ENCODE measurements around the gene DYNLL2. TPM values are rescaled to one million over a fixed set of nuclear protein-coding genes. Genes with fewer than 3 reads are reported as not detected.

The DYNLL2 gene
- polyA plus RNA-seq, 1 of the 3 experiments (the other 2 are of a cell fraction) = 27.0 TPM

DNA sequence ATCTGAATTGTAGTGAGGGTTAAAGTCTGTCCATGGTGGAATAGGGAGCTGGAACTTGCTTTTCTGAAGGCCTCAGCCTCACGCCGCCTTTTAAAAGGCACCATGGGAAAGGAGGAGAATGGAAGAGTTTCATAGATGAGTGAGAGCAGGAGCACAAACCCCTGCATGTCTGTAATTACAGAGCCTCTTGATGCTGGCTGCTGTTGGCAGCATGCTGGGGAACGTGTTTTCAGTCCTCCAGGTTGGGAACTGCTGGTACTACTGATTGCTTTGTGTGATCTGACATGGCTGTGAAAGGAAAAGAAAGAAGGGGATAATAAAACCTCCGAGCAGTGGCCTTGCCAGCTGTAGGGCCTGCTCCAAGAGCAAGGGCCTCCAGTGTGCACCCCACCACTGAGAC is 16.8 kb upstream of the DYNLL2 start:
- H3K79me2 ChIP-seq (ENCODE audit: insufficient read depth) = no peaks in the 10 kb centered on the region
- TF ChIP-seq TEAD4 (IDR thresholded peaks at IDR 0.05; ENCODE audit: borderline replicate concordance, insufficient read depth) (no peak), JUND (IDR thresholded peaks at IDR 0.05) (no peak), SIN3A (IDR thresholded peaks at IDR 0.05; ENCODE audit: borderline replicate concordance, low read depth, low read length) (no peak), NRF1 (IDR thresholded peaks at IDR 0.05; ENCODE audit: low read depth, low read length) (no peak), RAD21 (IDR thresholded peaks at IDR 0.05; ENCODE audit: low read length) (no peak), RXRA (IDR thresholded peaks at IDR 0.05; ENCODE audit: borderline replicate concordance, low read depth) (no peak)
- TF ChIP-seq, protein P1, sequence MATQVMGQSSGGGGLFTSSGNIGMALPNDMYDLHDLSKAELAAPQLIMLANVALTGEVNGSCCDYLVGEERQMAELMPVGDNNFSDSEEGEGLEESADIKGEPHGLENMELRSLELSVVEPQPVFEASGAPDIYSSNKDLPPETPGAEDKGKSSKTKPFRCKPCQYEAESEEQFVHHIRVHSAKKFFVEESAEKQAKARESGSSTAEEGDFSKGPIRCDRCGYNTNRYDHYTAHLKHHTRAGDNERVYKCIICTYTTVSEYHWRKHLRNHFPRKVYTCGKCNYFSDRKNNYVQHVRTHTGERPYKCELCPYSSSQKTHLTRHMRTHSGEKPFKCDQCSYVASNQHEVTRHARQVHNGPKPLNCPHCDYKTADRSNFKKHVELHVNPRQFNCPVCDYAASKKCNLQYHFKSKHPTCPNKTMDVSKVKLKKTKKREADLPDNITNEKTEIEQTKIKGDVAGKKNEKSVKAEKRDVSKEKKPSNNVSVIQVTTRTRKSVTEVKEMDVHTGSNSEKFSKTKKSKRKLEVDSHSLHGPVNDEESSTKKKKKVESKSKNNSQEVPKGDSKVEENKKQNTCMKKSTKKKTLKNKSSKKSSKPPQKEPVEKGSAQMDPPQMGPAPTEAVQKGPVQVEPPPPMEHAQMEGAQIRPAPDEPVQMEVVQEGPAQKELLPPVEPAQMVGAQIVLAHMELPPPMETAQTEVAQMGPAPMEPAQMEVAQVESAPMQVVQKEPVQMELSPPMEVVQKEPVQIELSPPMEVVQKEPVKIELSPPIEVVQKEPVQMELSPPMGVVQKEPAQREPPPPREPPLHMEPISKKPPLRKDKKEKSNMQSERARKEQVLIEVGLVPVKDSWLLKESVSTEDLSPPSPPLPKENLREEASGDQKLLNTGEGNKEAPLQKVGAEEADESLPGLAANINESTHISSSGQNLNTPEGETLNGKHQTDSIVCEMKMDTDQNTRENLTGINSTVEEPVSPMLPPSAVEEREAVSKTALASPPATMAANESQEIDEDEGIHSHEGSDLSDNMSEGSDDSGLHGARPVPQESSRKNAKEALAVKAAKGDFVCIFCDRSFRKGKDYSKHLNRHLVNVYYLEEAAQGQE (IDR thresholded peaks at IDR 0.05; ENCODE audit: low read depth, low read length) = no peak
- TF ChIP-seq, protein P2, sequence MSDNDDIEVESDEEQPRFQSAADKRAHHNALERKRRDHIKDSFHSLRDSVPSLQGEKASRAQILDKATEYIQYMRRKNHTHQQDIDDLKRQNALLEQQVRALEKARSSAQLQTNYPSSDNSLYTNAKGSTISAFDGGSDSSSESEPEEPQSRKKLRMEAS (IDR thresholded peaks at IDR 0.05; ENCODE audit: low read depth) = no peak
- TF ChIP-seq, protein P3, sequence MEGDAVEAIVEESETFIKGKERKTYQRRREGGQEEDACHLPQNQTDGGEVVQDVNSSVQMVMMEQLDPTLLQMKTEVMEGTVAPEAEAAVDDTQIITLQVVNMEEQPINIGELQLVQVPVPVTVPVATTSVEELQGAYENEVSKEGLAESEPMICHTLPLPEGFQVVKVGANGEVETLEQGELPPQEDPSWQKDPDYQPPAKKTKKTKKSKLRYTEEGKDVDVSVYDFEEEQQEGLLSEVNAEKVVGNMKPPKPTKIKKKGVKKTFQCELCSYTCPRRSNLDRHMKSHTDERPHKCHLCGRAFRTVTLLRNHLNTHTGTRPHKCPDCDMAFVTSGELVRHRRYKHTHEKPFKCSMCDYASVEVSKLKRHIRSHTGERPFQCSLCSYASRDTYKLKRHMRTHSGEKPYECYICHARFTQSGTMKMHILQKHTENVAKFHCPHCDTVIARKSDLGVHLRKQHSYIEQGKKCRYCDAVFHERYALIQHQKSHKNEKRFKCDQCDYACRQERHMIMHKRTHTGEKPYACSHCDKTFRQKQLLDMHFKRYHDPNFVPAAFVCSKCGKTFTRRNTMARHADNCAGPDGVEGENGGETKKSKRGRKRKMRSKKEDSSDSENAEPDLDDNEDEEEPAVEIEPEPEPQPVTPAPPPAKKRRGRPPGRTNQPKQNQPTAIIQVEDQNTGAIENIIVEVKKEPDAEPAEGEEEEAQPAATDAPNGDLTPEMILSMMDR (IDR thresholded peaks at IDR 0.05) = no peak
- TF ChIP-seq, protein P4, sequence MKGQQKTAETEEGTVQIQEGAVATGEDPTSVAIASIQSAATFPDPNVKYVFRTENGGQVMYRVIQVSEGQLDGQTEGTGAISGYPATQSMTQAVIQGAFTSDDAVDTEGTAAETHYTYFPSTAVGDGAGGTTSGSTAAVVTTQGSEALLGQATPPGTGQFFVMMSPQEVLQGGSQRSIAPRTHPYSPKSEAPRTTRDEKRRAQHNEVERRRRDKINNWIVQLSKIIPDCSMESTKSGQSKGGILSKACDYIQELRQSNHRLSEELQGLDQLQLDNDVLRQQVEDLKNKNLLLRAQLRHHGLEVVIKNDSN (IDR thresholded peaks at IDR 0.05; ENCODE audit: borderline replicate concordance, low read depth) = no peak
- no peak overlapping the region for H3K4me3 ChIP-seq (ENCODE audit: low read depth in 2 of 2, low read length in 1 of 2)
- no peak overlapping the region for H2AFZ ChIP-seq (ENCODE audit: low read depth)
- H3K4me1 ChIP-seq (ENCODE audit: control insufficient read depth in 1 of 2, insufficient read depth in 2 of 2, low read depth in 1 of 2, low read length in 1 of 2) = no peaks in the 10 kb centered on the region
- H3K27ac ChIP-seq (ENCODE audit: low read depth in 2 of 2, low read length in 1 of 2) = no peak overlapping the region
- H3K9ac ChIP-seq = no peak overlapping the region
- no peak for DNase-seq
- no peaks in the 10 kb centered on the region for H3K36me3 ChIP-seq (replicated peaks in 1 of 2; ENCODE audit: control insufficient read depth in 1 of 2, insufficient read depth in 2 of 2, low read length in 1 of 2)
- no peaks in the 10 kb centered on the region for H3F3A ChIP-seq (replicated peaks; ENCODE audit: insufficient read depth)
- ChIA-PET POLR2A (no interaction called here), CTCF (no interaction called here)
- no peaks in the 10 kb centered on the region for H3K9me2 ChIP-seq
- 36% methylated on average over 4 of the region's 4 CpGs for WGBS (ENCODE audit: low lambda C conversion rate)
- peaks cover 25% of the 10 kb centered on the region for H3K27me3 ChIP-seq (ENCODE audit: insufficient read depth)
- H3K9me3 ChIP-seq = no peaks in the 10 kb centered on the region
- H3K4me2 ChIP-seq = no peak overlapping the region
- H4K20me1 ChIP-seq (ENCODE audit: insufficient read depth) = no peaks in the 10 kb centered on the region

DNA sequence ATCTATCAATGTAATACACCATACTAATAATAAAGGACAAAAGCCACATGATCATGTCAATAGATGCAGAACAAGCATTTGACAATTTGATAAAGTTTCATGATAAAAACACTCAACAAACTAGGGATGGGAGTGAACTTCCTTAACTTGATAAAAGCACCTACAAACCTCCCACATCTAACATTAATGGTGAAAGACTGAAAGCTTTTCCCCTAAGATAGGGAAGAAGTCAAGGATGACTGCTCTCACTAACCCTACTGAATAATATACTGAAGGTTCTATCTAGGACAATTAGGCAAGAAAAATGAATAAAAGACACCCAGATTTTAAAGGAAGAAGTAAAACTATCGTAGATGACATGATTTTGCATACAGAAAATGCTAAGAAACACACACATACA is 10.4 kb upstream of the DYNLL2 start:
- Histone ChIP-seq H3K4me1 (ENCODE audit: control insufficient read depth in 1 of 2, insufficient read depth in 2 of 2, low read depth in 1 of 2, low read length in 1 of 2) (no peaks in the 10 kb centered on the region), H2AFZ (ENCODE audit: low read depth) (no peak overlapping the region), H3K27me3 (ENCODE audit: insufficient read depth) (peaks cover 31% of the 10 kb centered on the region), H3K4me2 (no peak overlapping the region), H3K9me2 (no peaks in the 10 kb centered on the region), H3K79me2 (ENCODE audit: insufficient read depth) (no peaks in the 10 kb centered on the region), H3K27ac (ENCODE audit: low read depth in 2 of 2, low read length in 1 of 2) (no peak overlapping the region), H3K36me3 (replicated peaks in 1 of 2; ENCODE audit: control insufficient read depth in 1 of 2, insufficient read depth in 2 of 2, low read length in 1 of 2) (no peaks in the 10 kb centered on the region), H3K9me3 (no peaks in the 10 kb centered on the region), H4K20me1 (ENCODE audit: insufficient read depth) (no peaks in the 10 kb centered on the region), H3K9ac (no peak overlapping the region), H3F3A (replicated peaks; ENCODE audit: insufficient read depth) (no peaks in the 10 kb centered on the region), H3K4me3 (ENCODE audit: low read depth in 2 of 2, low read length in 1 of 2) (no peak overlapping the region)
- POLR2A ChIA-PET = interaction anchor here (0.6 kb wide), 1 partner anchor 29 kb away, joined by 3 read pairs; no protein-coding TSS in a partner anchor
- DNase-seq = no peak
- WGBS (ENCODE audit: low lambda C conversion rate) = 17% methylated on average over 1 of the region's 1 CpG
- CTCF ChIA-PET = interaction anchor here (0.6 kb wide), 1 partner anchor 10 kb away, joined by 3 read pairs; the partner anchor contains the start of gene DYNLL2
- TF ChIP-seq RFX5 (IDR thresholded peaks at IDR 0.05; ENCODE audit: low read length) (no peak), ELF1 (IDR thresholded peaks at IDR 0.05) (no peak), YY1 (IDR thresholded peaks at IDR 0.05; ENCODE audit: low read depth) (no peak), MXI1 (IDR thresholded peaks at IDR 0.05; ENCODE audit: low read depth, low read length) (no peak), FOSL2 (IDR thresholded peaks at IDR 0.05; ENCODE audit: borderline replicate concordance, low read depth) (no peak), RXRA (IDR thresholded peaks at IDR 0.05; ENCODE audit: borderline replicate concordance, low read depth) (no peak), RCOR1 (IDR thresholded peaks at IDR 0.05; ENCODE audit: low read length) (no peak), POLR2AphosphoS5 (IDR thresholded peaks at IDR 0.05; ENCODE audit: low read depth, low read length) (no peak), SMC3 (IDR thresholded peaks at IDR 0.05; ENCODE audit: low read depth, low read length) (no peak), GATA2 (CRISPR knock-in tag; IDR thresholded peaks at IDR 0.05) (no peak), GABPA (IDR thresholded peaks at IDR 0.05; ENCODE audit: low read depth) (no peak), MEF2A (IDR thresholded peaks at IDR 0.05; ENCODE audit: borderline replicate concordance, low read depth) (no peak)
- TF ChIP-seq, protein P5, sequence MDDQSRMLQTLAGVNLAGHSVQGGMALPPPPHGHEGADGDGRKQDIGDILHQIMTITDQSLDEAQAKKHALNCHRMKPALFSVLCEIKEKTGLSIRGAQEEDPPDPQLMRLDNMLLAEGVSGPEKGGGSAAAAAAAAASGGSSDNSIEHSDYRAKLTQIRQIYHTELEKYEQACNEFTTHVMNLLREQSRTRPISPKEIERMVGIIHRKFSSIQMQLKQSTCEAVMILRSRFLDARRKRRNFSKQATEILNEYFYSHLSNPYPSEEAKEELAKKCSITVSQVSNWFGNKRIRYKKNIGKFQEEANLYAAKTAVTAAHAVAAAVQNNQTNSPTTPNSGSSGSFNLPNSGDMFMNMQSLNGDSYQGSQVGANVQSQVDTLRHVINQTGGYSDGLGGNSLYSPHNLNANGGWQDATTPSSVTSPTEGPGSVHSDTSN (IDR thresholded peaks at IDR 0.05) = no peak

Data from SK-N-SH (cell line).